ENCODE measurements around the gene TNFRSF9. TPM values are rescaled to one million over a fixed set of nuclear protein-coding genes. Genes with fewer than 3 reads are reported as not detected.
"Not testable (repeated sequence)": the region's sequence is repeated elsewhere in the genome, so short reads cannot be mapped to it uniquely, and the experiment has no call there.

Gene TNFRSF9
- total RNA-seq, 1 donor from 2014 or later = not detected

DNA sequence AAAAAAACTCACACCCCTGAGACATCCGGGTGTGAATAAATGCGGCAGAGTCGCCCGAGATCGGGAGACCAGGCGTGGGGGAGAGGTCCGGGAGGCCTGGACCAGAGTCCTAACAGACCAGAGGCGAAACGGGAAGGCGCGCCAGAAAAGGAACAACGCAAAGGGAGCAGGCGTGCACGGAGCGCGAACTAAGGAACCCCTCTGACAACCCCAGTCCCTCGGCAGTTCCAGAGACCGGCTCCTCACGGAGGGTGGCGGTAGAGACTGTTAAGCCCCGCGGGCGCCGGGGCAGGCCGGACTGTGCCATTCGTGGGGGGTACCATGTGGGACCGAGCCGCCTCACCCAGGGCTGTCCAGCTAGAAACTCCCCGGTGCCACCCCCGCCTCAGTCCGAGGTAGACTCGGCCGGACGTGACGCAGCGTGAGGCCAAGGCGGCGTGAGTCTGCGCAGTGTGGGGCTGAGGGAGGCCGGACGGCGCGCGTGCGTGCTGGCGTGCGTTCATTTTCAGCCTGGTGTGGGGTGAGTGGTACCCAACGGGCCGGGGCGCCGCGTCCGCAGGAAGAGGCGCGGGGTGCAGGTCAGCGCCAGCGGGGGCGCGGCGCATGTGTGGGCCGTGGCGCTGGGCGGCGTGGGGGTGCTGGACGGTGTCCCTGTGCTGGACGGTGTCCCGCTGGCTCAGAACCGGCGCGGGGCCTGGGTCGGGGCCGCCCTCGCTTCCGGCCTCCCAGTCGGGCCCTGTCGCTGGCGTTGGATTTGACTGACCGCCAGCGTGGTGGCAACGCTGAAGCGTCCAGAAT lies 20.8 kb upstream of the TNFRSF9 start, which contains the start of gene PARK7:
TSS of gene PARK7 (plus strand) at position 496 of the 798 bp plus-strand sequence. CDS start 1,075 bp downstream, outside the sequence.
- FAIRE-seq (peak; percentile 60), DNase-seq (ENCODE audit: low spot score in 2 of 2) (peak; percentile 96 to 97)

DNA sequence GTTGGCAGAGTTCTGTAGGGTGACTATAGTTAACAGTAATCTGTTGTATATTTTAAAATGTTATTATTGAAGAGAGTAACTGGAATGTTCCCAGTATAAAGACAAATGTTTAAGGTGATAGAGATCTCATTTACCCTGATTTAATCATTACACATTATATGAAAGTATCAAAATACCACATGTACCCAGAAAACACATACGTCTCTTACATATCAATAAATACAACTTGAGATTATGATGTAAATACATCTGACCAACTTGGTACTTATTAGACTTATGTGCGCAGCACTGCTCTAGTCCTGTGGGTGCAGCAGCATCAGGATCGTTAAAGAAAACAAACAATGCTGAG lies 20.2 kb upstream of the TNFRSF9 start:
- FAIRE-seq (no peak), DNase-seq (ENCODE audit: low spot score in 2 of 2) (no peak)

DNA sequence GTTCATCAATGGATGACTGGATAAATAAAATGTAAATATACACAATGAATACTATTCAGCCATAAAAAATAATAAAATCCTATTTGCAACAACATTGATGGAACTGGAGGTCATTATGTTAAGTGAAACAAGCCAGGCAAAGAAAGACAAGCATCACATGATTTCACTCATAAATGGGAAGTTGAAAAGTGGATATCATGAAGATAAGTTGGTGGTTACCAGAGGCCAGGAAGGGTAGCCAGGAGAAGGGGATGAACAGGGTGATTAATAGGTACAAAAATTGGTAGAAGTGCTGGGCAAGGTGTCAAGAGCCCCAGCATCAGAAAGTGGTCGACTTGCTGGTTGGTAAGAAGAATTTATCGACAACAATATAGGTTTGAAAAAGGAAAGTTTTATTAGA lies 19.5 kb upstream of the TNFRSF9 start:
- no peak for FAIRE-seq
- DNase-seq (ENCODE audit: low spot score in 2 of 2) = no peak

DNA sequence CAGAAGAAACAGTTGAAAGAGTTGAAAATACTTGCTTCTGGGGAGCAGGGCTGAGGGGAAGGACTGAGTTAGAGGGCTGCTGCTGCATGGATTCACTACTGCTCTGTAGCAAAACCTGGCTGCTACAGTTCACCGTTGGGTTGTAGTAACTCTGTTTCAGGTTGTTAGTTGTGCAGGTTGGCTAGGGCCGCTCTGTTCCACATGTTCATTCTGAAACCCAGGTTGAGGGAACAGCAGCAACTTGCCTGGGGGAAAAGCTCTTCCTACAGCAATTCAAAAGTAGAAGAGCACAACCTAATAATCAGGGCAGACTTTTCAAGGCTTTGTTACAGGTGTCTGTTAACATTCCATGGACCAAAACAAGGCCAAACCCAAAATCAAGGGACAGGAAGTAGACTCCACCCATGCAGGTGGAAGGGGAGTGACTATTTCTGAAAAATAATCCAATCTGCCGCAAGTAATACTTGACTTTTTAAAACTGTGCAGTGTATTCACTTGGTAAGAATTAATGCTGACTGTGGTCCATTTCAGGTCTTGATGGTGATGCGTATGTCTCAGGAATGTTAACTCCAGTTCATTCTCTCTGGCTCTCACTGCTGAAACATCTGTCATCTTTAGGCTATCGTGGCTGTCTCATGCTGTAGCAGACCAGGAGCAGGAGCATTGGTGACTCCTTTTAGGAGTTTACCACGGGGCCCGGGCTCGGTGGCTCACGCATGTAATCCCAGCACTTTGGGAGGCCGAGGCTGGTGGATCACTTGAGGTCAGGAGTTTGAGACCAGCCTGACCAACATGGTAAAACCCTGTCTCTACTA lies 15.8 kb upstream of the TNFRSF9 start:
- DNase-seq (ENCODE audit: low spot score in 2 of 2) (no peak), FAIRE-seq (no peak)

DNA sequence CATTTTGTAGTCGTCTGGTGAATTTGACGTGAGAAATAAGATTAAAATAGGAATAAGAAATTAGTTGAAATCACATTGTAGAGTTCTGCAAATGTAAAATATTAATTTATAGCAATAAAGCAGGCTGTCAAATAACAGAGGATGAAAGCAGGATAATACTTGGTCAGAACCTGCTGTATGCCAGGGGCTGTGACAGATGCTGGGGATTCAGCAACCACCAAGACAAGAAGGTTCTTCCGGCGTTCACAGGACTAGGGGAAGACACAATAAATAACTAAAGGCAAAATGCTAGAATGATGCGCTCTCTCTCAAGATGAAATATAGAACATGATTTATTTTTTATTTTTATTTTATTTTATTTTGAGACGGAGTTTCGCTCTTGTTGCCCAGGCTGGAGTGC lies 14.0 kb upstream of the TNFRSF9 start:
- FAIRE-seq = no peak
- DNase-seq (ENCODE audit: low spot score in 2 of 2) = no peak

DNA sequence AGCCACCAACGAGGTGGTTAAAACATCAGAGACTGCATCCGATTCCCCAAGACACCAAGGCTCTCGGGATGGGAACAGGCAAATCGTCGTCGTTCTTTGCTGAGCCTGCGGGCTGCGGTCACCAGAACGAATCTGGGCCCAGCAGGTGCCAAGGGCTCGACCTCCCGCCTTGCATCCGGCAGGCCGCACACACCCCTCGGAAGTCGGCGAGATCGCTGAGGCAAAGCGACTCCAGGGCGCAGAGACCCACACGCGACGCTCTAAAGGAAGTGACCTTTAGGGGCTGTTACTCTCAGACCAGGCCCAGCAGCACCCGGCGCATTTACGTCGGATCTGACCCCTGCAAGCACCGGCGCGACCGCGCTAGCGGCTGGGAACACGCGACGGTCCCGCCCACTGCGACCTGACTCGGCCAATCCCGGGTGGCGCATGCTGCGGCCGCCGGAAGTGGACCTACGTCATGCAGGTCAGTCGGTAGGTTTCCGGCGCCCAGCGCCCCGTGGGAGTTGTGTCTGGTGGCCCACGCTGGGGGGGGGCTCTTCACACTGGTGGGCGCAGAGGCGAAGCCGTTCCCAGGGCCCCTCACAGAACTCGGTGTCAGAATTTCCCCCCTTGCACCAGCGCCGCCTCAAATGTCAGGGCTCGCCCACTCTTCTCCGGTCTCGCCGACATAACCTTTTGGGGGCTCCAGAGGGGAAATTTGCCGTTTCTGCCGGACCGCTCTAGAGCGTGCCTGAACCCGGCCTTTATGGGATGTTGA lies 13.4 kb upstream of the TNFRSF9 start:
- DNase-seq (ENCODE audit: low spot score in 2 of 2) = peak; percentile 92 to 93
- FAIRE-seq = no peak

DNA sequence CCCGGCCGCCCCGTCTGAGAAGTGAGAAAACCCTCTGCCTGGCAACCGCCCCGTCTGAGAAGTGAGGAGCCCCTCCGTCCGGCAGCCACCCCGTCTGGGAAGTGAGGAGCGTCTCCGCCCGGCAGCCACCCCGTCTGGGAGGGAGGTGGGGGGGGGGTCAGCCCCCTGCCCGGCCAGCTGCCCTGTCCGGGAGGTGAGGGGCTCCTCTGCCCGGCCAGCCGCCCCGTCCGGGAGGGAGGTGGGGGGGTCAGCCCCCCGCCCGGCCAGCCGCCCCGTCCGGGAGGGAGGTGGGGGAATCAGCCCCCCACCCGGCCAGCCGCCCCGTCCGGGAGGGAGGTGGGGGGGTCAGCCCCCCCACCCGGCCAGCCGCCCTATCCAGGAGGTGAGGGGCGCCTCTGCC lies 12.2 kb upstream of the TNFRSF9 start:
- FAIRE-seq; DNase-seq (ENCODE audit: low spot score in 2 of 2): not testable (repeated sequence)

DNA sequence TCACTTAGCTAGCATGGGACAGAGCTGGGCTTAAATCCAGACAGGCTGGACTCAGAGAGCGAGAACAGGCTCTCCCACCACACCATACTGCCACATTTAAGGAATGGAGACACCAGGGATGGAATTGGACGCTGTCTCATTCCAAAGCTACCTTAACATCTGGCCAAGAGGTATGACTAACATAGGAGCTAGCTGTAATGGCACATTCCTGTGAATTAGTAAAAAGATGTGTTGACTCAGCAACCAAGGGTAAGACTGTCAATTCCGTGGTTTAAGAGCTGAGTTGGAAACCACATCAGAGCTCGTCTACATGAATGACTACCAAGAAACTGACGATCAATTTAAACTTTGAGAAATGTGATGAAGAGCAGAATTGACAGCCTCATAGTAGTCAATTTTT lies 8.3 kb upstream of the TNFRSF9 start:
- FAIRE-seq = no peak

DNA sequence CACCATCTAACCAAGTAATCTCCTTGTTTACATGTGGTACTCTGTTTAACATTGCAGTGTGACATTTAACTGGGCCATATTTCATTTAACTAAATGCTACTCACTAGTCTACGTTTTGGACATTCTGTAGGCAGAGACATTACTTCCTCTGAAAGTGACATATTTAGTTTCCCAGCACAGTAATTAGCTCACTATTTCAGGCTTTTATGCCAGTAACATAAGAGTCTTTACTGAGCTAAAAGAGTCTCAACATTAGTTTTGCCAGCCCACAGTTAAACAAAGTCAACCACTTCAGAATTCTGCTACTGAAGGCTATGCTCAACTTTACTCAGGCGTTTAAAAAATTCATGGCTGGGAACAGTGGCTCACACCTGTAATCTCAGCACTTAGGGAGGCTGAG lies 2.6 kb upstream of the TNFRSF9 start:
- no peak for DNase-seq (ENCODE audit: low spot score in 2 of 2)
- no peak for FAIRE-seq

More for the DNA sequence above, 8.3 kb upstream of the TNFRSF9 start:
- DNase-seq (ENCODE audit: low spot score in 2 of 2) = no peak

DNA sequence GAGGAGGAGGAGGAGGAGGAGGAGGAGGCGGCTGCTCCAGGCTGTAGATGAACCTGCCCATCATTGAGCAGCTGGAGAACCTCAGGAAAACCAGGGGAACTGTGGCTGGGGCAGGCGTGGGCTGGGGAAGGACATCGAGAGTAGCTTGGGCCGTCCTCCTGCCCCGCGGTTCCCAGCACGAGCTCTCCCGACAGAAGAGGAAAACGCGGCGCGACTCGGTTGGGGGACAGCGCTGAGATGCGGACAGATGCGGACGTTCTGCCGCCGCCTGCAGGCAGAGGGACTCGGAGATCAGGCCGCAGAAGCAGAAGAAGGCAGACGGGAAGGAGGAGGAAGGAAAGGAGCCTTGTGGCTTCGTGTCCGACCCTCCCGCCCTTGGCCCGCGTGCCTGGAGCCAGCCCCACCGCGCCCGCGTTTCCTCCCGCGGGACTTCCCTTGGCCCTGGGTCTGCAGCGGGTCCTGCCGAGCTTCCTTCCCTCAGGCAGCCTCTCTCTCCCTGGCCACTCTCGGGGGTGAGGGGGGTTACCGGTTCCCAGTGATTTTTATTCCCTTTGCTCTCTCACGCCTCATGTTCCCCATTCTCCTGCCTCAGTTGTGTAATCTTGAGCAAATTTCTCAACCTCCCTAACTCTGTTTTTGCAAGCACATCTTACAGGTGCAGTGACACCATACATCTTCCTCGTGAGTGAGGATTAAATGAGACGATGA lies 1.7 kb upstream of the TNFRSF9 start:
- DNase-seq (ENCODE audit: low spot score in 2 of 2) (peak in 1 of 2 donors; percentile 60), FAIRE-seq (no peak)

DNA sequence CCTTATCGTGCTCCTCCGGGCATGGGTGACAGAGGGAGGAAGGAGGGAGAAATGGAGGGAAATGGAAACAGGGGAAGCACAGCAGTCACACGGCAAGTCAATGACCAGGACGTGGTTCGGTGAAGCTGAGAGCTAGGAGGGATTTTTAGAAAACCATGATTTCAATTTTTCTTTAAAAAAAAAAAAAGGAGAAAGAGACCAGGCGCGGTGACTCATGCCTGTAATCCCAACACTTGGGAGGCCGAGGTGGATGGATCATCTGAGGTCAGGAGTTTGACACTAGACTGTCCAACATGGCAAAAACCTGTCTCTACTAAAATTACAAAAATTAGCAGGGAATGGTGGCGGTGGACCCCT lies 776 bp upstream of the TNFRSF9 start:
- DNase-seq (ENCODE audit: low spot score in 2 of 2) = no peak
- no peak for FAIRE-seq

DNA sequence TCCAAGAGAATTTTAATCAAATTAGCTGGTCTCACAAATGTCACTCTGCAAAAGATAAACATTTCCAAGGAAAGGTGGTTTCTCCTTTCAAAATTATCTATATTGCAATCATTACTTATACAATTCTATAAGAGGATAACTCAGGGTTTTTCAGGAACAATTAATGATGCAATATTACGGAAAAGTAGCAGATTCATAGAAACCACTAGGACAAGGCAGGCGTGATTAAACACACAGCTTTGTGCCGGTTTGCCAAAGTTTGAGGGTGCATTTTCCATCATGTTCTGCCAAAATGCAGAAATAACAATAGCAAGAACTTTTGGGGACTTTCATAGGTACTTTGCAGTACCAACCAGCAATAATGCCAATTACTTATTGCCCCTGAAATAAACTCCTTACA lies 605 bp downstream of the TNFRSF9 start:
- FAIRE-seq (no peak), DNase-seq (ENCODE audit: low spot score in 2 of 2) (no peak)

DNA sequence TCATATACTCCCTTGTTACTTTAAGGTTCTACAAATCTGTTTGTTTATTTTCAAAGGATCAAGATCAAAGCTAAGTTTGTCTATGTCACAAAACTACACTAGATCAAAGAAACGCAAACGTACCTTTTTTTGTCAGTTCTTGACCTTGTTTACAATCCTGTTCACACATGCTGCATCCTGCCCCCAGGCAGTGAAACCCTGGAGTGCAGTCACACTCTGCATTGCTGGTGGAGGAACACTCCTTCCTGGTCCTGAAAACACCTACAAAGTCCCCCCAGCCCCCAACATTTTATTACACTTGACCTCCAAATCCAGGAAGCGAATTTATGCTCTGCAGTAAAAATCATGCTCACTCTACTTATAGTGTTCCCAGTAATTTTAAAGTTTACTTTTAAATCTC lies 2.6 kb downstream of the TNFRSF9 start:
- FAIRE-seq (no peak), DNase-seq (ENCODE audit: low spot score in 2 of 2) (no peak)

DNA sequence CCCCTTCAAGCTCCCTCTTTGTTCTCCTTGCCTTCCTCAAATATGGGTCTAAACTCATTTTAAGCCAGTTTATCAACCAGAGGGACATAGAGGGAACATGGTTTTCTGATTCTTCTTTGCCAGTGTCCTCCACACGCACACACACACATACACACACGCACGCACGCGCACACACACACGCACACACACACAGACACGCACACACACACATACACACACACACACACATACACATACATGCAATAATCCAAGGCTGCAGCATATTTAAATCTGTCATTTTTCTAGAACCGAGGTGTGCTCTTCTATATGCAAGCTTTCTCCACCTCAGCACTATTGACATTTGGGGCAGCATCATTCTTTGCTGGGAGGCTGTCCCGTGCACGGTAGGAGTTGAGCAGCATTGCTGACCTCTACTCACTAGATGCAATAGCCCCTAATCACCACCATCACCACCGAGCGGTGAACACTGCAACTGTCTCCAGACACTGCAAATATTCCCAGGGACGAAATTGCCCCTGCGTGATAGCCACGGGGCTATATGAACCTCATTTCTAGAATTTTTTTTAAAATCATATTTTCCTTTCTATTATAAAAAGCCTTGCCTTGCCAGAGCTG lies 8.0 kb downstream of the TNFRSF9 start:
- DNase-seq (ENCODE audit: low spot score in 2 of 2) (no peak), FAIRE-seq (no peak)

DNA sequence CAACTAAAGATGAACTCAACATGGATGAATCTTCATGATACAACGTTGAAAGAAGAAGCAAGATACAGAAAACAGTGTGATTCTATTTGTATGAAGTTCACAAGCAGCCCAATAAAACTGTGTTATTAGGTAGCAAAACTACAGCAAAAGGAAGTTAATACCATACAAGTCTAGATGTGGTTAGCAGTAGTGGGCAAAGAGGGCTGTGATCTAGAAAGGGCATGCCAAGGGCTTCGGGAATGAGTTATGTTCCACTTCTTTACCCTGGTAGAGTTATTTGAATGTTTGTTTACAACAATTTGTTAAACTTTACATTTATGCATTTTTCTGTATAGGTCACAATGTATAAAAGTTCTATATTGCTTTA lies 9.2 kb downstream of the TNFRSF9 start:
- DNase-seq (ENCODE audit: low spot score in 2 of 2) = no peak
- no peak for FAIRE-seq

DNA sequence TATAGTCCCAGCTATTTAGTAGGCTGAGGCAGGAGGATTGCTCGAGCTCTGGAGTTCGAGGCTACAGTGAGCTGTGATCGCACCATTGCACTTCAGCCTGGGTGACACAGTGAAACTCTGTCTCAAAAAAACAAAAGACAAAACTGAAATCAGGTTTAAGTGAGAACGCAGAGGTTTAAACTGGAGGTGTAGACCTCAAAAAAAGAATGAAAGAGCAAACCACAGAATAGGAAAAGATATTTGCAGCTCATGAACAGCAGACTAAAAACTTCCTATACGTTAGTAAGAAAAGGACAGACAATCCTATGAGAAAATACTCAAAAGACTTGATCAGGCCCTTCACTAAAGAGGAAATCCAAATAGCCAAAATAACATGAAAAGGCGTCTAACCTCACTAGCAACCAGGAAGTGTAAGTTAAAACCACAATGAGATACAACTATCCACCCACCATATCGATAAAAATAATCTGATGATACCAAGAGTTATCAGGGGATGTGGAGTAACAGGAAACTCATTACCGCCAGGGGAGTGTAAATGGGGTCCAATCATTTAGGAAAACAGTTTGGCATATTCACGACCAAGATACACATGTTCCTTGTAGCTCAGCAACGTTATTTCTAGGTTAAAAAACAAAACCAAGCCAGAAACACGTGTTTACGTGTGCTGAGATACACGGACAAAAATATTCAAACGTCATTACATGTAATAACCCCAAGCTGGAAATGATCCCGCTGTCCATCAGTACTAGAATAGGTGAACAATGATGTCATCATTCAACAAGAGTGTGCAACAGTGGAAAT lies 9.8 kb downstream of the TNFRSF9 start:
- FAIRE-seq (no peak), DNase-seq (ENCODE audit: low spot score in 2 of 2) (no peak)

DNA sequence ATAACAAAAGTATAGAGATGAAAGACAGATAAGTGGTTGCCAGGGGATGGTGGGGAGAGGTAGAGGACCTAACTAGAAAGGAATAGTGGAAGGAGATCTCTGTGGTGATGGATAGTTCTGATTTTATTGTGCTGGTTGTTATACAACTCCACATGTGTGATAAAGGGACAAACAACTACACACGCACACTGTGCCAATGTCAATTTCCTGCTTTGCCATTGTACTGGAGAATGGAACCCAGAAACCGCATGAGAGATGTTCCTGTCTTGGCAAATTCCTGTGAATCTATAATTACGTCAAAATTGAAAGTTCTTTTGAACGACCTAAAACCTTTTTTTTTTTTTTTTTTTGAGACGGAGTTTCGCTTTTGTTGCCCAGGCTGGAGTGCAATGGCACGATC lies 11.0 kb downstream of the TNFRSF9 start:
- no peak for FAIRE-seq
- no peak for DNase-seq (ENCODE audit: low spot score in 2 of 2)

DNA sequence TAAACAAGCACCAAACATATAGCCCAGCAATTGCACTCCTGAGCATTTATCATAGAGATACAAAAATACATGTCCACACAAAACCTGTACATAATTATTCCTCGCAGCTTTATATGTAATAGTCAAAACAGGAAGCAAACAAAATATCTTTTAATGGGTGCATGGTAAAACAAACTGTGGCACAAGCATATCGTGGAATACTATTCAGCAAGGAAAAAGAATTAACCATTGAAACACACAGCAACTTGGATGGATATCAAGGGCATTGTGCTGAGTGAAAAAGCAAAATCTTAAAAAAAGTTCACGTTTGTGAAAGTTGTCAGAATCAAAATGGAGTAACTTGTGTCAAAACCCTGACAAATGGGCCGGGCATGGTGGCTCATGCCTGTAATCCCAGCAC lies 12.4 kb downstream of the TNFRSF9 start:
- FAIRE-seq (no peak), DNase-seq (ENCODE audit: low spot score in 2 of 2) (no peak)

DNA sequence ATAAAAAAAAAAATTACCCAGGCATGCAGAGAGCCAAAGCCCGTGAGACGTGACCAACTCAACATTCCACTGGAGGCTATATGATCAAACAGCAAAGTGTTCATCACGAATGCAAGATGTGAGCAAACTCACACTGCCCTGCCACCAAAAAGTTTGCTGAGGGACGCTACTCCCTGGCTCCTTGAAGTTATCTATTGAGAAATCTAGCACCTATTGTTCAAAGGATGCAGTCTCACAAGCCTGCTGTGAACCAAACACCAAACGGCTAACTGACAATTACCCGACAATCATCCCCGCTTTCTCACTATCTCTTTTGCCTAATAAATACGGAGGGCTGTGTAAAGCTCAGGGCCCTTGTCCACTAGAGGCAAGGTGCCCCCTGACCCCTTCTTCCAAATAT lies 13.6 kb downstream of the TNFRSF9 start:
- not testable (repeated sequence) for FAIRE-seq

More for the DNA sequence above, 13.6 kb downstream of the TNFRSF9 start:
- not testable (repeated sequence) for DNase-seq (ENCODE audit: low spot score in 2 of 2)

All from frontal cortex (tissue), 4 donors.